Fibroblast of skin of abdomen (primary cell): ENCODE data around the gene RHOBTB3.

Experiments
- DNase-seq: peaks from one replicate; pipeline ENCODE4 v3.0.0-alpha.2; 2013

RHOBTB3 gene

DNA sequence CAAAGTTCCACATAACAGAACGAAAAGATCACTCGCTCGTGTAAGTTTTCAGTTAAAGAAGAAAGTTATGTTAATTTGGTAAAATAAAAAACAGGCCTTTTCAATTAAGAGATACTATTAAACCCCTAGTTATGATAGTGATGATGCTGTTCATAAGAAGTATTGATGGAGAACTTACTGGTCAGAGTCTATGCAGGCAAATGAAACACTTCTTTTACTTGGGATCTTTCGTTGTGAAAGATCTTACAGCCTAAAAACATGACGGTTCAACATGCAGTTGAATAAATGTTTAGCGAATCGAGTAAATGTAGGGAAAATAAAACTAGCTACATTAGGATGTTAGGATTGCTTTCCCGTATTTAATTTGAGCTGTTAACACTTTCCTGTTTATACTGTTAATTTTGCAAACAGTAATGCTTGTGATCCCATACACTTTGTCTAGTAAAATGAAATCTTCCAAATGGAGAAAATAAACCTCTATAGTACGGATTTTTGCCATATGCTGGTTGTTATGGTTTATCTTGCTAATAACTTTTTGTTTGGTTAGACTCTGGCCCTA is 2.0 kb downstream of the RHOBTB3 start:
- no peak for DNase-seq

DNA sequence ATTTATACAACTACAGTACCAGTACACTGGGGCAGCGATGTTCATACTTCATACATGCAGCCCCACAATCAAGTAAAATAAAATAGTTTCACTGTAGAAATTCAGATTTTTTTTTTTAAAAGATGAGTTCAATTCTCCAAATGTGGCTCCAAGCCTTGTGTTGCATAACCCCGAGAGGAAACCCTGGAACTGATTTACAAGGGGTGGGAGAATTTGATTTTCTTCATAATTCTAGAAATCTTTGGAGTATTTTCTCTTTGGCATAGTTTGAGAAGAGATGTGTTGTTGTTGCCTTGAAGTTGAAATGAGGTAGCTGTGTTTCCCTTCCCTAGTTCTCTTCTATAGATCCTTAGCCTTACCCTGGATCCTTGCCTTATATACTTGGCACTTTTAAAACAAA is 3.1 kb downstream of the RHOBTB3 start:
- no peak for DNase-seq

DNA sequence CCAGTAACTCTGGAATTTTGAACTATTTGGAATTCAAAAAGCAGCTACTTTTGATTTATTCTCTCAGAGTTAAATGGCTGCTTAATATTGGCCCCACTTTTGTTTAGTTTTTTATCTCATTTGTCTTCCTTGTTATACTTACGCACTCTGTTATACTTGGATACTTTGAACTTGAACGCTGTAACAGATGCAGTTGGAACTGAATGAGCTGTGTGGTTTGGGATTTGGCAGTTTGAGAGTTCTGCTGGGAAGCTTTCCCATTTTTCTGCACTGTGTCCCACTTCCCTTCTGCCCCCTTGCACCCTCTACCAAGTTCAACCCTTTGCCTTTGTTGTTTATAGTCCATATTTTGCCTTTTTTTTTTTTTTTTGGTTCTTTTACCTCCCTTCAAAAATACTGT is 3.8 kb downstream of the RHOBTB3 start:
- DNase-seq: peak; percentile 57

DNA sequence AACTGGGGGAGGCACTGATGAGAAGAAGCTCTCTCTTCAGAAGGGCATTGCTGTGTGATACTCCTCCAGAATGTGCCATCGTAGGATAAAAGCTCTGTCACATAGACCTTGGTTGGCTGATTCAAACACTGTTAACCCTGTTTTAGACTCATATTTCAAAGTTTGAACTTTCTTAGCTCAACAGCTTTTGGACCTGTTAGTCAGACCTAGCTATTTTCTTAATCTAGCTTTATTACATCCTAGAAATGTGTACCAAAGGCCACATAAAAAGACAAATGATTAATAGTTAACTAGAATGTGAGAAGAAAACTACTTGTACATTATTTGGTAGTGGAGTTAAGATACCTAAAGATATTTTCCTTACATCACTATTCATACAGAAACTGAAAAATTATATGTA is 4.3 kb downstream of the RHOBTB3 start:
- no peak for DNase-seq

DNA sequence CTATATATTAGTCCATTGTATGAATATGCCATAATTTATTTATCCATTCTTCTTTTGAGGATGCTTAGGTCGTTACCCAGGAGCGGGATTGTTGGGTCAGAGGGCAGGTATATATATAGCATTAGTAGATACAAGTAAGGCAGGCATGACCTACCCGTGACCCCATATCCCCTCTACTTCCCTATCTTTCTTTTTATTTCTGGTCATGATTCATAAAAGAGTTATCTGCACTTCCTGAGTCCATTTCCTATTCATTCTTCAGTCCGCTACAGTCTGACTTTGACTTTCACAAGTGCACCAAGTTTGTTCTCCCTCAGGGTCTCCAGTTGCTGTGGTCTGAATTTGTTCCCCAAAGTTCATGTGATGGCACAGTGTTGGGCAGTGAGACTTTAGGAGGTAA is 6.9 kb downstream of the RHOBTB3 start:
- no peak for DNase-seq

DNA sequence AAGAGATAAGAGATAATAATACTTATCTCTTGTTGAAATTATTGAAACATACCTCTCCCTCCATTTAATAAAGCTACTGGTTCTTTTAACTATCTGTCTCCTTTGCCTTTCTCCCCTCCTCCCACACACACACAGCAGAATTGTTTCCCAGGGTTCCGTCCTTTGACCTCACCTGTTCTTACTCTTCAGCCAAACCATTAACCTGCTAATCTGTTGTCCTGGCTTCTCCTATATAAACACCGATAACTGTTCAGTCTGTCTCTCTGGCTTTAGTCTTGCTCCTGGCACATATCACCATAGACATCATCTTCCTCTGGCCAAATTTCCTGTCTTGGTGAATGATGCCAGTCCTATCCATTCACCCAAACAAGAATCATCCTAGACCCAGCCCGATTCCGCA is 7.7 kb downstream of the RHOBTB3 start:
- no peak for DNase-seq

DNA sequence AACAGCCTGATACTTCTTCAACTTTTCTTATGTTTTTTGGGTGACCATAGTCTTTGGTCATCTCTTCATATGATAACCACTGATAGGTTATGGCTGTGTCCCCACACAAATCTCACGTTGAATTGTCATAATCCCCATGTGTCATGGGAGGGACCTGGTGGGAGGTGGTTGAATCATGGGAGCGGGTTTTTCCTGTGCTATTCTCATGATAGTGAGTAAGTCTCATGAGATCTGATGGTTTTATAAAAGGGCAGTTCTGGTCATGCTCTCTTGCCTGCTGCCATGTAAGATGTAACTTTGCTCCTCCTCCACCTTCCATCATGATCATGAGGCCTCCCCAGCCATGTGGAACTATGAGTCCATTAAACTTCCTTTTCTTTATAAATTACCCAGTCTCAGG is 8.7 kb downstream of the RHOBTB3 start:
- no peak for DNase-seq

DNA sequence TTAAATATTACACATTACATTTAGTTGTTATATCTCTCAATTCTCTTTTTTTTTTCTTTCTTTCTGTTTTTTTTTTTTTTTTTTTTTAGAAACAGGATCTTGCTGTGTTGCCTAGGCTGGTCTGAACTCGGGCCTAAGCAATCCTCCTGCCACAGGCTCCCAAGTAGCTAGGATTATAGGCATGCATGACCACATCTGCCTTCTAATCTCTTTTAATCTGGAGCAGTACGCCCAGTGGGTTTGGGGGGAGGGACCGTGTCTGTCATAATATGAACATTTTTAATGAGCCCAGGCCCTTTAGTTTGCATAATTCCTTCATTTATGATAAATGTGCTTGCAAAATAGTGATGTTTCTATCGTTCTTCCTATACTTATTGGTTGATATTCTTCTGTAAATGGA is 10.3 kb downstream of the RHOBTB3 start:
- no peak for DNase-seq

DNA sequence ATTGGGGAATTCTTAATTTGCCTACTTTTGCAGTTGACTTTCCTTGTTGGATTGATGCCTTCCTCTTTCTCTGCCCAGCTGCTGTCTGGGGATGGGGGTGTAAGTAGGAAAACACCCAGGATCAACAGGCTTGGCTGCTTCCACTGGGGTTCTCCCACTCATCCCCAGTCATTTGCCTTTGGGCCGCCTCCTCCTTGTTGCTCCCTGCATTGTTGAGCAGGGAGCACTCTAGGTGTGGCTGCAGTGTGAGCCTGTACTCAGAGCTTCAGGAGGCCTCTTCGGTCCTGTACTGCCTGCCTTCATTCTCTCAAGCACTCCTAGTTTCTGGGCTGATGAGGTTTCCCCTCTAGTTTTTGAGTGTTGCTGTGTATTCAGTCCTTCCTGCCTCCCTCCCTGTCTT is 12.1 kb downstream of the RHOBTB3 start:
- no peak for DNase-seq

DNA sequence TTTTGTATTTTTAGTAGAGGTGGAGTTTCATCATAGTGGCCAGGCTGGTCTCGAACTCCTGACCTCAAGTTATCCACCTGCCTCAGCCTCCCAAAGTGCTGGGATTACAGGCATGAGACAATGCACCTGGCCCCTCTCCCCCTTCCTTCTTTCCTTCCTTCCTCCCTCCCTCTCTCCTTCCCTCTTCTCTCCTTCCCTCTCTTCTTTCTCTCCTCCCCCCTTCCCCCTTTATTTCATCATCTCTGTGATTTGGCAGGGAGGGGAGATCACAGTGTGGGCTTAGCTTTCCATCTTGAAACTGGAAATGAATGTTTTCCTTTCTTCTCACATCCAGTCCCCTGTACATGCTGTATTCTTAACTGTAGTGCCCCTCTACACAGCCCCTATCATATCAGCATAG is 12.7 kb downstream of the RHOBTB3 start:
- DNase-seq: no peak

DNA sequence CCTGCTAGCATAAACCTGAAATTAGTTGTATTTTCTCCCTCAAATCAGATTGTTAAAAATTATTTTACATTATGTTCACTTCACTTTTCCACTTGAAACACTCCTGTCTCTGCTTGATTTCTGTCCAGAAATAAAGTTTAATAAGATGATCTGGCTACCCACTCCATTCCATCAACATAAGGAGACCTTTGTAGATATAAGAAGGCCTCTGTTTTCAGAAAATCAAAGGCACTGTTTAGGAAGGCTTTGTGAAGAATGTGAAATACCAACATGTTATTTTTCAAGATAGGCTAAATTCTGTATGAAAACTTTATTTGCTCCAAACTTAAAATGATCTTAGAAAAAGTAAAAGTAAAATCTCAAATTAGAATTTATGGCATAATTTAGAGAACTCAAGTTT is 15.1 kb downstream of the RHOBTB3 start:
- DNase-seq: no peak

DNA sequence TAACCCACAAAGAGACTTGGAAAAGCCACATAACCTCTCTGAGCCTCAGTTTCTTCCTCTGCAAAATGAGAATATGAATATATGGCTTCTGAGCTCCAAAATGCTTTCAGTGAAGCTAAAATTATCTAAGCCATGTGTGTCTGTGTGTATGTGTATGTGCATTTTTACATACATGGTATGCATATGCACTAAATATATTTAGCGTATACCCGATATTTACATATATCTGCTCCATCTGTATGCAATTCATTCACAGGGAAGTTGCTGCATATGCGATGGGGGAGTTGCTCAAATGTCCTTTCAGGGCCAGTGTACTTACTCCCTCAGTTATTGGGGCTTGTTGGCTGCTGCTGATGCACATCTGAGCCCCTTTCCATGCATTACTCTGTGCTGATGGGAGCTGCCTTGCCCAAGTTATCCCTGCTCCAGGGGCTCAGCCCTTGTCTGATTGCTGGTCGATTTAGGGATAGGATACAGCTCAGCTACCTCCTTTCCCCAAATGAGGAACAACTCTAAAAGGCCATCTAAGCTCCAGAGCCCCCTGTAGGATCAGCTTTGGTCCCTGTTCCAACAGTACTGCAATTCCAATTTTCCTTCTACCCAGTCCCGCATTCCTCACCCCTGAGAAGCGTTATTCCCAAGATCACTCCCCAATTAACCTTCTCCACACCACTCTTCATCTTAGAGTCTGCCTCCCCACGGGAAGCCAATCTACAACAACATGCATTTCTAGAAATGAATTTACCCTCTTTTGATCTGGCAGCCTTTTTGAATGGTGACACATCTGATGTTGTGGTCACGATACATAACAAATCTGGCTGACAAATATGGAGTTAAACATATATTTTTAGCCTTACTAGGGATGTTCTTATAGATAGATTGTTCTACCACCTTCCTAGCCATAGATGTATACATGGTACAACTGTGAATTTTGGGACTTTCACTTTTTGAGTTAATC is 15.9 kb downstream of the RHOBTB3 start:
- peak; percentile 28 for DNase-seq

DNA sequence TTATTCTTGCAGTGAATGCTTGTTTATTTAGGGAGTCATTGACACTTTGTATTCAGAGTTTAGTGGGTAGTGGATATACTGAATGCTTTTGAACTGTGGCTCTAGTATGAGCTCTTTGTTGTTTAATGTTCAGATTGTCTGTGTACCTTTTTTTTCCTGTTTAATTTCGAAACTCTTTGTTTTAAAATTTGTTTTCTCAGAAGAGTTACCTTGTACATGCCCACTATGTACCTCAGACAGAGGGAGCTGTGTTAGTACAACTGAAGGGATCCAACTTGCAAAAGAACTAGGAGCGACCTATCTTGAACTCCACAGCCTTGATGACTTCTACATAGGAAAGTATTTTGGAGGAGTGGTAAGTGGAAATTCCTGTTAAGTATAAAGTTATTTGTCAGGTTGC is 17.0 kb downstream of the RHOBTB3 start:
- DNase-seq: no peak

DNA sequence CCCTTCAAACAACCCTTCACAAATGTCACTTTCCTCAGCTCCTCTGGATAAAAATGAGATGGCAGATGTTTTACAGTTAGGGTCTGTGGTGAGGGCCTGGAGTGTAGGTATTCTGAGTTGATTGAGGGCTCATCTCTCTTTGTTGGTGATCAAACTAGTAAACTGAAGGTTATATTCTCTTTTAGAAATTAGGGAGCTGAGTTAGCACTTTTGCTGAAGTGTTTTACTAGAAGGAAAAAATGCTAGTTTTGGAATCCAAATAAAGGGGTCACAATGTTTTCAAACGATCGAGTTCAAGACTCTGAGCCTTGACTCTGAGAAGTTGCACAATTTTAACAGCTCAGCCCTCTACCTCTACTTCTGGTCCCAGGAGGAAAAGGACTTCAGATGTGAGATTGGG is 23.4 kb downstream of the RHOBTB3 start:
- DNase-seq: no peak

DNA sequence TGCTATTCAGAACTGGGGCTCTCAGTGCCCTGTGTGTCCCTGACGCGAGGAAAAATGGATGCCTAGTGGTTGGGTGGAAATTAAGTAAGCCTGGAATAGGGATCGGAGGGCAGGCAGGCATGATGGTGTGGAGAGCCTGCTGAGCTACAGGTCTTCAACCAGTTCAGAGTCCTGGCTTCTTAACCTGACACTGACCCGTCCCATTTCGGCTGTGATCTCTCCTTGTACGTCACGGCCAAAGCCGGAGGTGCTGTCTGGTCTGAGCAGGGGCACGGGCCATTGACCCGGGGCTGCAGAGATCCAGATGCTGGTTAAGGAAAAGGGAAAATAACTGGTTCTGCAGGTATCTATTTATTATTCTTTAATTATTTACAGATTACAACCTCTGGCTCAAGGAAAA is 27.9 kb downstream of the RHOBTB3 start:
- no peak for DNase-seq

DNA sequence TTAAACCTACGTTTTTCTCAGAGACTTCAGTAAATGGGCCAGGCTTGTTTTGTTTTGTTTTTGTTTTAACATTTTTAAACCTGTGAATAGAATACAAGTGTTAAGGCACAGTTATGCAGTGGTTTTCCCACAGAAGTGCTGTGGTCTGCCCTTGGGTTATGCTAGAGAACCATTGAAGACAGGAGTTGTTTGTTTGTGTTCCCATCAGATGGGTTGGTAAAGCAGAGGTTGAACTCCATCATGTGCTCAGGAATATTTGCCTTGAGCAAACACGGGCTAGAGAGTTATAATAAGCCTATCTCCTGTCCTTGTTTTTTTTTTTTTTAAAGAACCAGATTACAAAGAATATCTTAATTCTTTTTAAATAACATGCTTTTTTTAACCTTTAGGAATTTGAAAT is 28.5 kb downstream of the RHOBTB3 start:
- DNase-seq: peak; percentile 26

DNA sequence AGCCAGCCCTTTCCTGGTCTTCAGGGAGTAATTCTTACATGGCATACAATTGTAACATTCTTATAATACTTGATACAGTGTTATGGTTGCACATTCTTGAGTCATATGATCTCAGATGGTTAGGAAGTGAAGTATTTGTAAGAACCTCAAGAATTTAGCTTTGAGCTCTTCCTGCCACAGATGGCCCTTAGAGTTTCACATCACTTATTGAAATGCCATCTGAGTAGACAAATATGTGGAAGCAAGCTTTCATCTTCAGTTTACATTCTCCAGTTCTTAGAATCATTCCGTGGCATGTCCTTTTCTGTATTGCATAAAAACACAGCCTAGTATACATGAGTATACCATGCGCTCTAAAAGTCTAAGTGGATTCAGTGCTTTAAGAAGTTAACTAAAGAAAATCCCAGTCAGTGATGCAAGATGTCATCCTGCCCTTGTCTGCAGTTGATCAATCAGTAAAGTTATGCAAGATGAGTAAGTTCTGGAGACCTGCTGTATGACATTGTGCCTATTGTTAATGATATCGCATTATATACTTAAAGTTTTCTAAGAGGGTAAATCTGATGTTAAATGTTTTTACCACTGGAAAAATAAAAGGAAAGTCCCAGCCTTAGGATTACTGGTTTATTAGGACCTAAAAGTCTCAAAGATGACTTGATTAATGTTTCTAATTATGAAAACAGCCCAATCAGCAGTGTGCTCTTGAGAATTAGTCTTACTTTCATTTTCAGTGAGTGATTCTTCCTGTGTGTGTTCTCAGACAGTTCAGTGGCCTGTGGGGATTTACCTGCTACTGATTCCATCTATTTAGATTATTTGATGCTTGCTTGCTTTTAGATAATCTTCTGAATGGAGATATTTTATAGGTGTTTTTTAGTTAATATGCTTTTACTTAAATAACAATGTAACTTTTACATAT is 29.4 kb downstream of the RHOBTB3 start:
- DNase-seq: peak; percentile 98

DNA sequence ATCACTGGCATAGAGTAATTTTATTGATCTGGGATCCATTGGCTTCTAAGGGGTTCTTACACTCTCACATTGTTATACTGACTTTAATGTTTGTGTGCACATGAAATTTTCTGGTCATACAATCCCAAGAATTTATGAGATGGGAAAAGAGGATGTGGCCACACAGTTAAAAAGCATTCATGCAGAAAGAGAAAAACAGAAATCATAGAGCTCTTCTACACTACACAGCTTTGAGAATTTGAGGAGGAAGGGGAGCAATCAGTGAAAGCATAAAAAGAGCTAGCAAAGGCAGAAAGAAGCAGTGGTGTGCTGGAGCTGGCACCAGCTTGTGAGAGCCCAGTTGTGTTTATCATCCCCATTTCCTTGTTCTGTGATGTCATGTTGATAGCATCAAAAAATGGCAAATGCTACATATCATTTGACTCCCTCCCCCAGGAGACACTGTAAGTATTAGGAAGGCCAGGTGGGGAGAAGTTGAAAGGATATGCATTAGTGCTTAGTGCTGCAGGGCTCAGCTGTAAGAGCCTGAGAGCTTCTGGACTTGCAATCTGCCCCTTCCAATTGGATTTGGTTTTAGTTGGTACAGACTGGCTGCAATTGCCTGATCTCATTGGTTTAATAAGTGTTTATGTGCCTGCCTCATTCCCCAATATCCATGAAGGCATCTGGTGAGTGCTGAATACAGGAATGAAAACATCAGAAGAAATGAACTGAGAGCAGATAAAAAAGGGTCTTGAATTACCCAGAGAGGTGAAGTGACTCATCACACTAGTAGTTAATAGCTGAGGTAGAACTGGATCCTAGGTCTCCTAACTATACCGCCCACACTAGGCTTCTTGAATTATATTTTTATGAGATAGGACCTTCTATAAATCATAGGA is 30.9 kb downstream of the RHOBTB3 start:
- peak; percentile 77 for DNase-seq

DNA sequence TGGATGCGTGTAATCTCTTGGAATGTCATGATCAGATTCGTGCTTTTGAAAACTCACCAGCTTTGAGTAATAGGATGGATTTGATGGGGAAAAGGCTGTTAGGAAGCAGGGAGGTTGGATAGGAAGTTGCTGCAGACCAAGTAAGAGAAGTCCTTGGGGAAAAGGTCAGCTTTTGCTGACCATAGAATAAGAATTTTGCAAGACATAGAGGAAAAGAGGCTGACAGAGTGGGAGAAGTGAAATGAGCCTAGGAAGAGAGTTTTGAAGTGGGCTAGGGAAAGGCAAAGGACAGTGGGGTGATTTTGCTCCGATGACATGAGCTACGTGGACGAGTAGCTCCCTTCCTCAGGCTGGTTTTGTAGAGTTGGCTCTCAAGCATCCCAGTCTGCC is 31.5 kb downstream of the RHOBTB3 start:
- DNase-seq: no peak

DNA sequence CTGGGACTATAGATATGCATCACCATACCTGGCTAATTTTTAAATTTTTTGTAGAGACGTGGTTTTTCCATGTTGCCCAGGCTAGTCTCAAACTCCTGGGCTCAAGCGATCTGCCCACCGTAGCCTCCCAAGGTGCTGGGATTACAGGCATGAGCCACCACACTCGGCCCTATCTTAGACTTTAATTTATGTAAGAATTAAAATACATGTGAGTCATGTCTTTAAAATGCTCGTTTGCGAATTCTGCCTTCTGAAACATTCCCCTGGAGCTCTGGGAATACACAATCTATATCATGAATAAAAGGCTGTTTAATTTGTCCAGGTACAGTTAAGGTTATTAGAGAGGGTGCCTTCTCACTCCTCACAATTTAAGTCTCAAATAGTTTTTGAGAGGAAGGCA is 32.8 kb downstream of the RHOBTB3 start:
- DNase-seq: no peak

DNA sequence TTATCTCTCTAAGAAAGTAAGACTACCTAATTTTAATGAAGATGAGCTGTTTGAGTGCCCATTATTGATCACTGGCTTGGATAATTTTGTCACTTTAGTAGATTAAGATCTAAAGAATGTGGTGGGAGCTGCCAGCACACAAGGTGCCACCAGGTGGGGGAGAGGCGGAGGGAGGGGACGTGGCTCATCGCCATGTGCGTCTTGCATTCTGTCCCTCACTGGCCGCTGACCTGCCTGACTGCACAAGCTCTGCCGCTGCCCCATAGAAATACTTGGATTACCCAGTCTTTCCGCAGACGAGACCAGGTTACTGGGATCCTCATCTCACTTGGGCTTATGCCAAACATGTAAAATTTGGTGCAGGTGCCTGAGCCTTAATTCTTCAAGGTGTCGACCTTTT is 37.6 kb downstream of the RHOBTB3 start:
- no peak for DNase-seq
